HG03196 (cell line): Measurements from ENCODE around the gene BTNL3.

Experiments used
- ATAC-seq: cut with Tn5 transposase; IDR thresholded peaks from one replicate; pipeline ENCODE4 v1.9.1; 2021; ENCODE audit not compliant: unreplicated experiment

Gene BTNL3

GRCh38 chr5:181020688-181021087, 32.0 kb downstream of the BTNL3 start:
- no peak for ATAC-seq

DNA sequence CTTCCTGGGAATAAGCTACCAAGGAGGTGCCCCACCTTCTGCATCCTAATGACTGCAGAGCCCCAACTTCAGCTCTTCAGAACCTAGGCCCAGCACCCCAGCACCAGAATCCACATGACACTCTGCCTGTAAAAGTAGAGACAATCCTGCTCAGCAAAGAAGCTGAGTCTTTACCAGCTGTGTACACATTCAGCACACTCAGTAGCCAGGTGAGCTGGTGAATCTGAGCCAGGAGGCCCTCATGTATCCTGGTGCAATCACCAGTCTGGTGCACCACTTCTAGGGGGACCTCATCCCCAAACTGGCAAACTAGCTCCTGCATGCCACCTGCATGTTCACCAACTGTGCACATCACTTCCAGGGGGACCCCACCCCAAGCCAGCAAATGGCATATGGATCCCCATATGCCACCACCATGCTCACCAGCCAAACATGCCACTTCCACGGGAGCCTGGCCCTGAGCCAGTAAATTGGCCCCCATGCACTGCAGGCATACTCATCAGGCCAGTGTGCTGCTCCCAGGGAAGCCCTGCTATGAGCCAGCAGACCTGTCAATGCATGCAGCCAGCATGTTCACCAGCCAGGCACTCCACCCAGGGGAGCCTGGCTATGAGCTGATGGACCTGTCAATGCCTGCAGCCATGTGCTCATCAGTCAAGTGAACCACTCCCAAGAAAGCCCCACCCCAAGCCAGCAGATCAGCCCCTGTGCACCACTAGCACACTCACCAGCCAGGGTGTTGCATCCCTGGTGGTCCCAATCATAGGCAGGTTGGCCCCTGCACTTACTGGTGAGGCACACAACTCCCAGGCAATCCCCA, 35.8 kb downstream of the BTNL3 start:
- no peak for ATAC-seq

DNA sequence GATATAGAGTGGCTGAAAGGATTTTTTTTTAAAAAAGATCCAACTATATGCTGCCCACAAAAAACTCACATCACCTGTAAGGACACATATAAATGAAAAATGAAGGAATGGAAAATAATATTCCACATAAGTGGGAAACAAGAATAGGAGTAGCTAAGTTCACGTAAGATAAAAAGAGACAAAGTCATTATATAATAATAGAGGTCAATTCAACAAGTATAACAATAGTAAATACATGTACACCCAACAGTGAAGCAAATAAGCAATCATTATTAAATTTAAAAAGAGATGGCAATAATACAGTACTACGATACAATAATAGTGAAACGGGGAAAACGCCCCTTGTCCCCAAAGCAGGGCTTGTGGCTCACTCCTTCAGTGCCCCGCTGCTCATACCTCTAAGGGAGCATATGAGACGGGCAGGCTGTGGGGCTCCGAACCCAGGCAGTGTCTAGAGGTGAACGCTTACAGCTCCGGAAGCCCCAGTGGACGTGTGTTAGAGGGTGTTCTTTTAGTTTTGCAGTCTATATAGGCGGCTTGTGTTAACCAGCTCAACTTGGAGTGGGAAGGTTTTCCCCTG, 38.9 kb downstream of the BTNL3 start:
- ATAC-seq = no peak

GRCh38 chr5:181028032-181028819, 39.6 kb downstream of the BTNL3 start:
- ATAC-seq = no peak

DNA sequence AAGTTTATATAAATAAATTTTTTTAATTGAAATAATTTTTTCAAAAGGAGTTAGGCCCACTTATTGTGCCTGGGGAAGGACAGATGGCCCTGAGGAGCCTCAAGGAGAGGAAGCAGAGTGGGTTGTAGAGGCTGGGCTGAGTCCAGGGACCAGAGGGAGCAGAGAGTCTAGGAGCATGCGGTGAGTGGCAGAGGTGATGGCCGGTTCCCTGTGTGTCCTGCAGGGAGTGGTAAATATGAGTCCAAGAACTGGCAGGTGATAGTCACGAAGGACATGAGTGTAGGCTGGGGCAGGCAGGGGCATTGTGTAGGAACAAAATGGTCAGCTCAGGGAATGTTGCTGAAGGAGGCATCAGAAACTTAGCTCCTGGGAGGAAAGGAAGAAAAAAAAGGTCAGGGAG, 43.1 kb downstream of the BTNL3 start:
- ATAC-seq = no peak

DNA sequence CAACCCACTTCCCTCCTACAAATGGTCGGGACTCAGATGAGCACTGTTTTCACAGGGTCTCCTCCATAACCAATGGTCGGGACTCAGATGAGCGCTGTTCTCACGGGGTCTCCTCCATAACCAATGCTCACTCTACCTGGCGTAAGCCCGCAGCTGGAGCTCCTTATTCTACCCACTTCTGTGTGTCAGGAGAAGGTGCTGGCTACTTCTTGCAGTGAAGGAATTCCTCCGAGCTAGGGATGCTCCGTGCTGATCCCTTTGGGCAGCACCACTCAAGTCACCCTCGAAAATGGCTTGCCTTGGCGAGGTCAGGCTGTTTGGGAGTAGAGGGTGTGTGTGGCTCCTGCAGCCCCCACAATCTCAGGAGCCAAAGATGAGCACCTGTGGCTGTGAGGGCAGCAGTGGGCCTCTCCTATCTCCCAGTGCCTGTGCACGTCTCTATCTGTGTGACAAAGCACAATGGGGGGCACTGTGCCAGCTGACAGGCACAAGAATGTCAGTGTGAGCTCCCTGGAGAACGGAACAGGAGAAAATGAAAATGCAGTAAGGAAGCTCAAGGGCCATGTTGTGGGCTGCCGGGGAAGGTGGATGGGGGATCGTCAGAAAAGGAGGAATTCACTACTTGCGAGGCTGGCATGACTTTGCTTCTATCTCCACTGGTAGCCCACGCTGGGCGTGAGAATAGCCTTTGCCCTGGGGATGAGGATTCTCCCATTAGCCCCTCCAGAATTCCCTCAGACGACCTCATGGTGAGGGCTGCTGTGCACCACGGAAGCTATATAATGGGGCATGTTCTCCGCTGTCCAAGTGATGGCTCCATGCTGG, 47.6 kb downstream of the BTNL3 start:
- no peak for ATAC-seq

DNA sequence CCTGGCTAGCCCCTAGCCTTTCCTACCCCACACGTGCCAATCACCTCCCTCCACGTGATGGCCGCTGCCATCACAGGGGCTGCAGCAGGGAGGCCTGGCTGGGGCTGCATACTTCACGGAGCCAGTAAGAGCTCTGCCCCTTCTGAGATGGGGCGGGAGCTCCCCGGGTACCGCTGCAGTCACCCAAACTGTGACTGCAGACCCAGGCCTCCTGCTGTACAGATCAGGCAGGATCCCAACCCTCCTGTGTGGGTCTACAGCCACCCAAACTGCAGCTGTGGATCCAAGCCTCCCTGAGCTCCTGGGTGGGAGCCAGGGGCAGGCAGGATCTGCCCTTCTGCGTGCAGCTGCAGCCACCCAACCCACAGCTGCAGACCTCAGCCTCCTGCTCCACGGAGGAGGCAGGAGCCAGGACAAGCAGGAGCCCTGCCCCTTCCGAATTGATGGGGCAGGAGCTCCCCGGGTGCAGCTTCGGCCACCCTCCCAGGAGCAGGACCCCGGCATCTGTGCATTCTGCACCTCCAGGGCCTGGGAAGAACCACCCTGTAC, 48.2 kb downstream of the BTNL3 start:
- no peak for ATAC-seq

DNA sequence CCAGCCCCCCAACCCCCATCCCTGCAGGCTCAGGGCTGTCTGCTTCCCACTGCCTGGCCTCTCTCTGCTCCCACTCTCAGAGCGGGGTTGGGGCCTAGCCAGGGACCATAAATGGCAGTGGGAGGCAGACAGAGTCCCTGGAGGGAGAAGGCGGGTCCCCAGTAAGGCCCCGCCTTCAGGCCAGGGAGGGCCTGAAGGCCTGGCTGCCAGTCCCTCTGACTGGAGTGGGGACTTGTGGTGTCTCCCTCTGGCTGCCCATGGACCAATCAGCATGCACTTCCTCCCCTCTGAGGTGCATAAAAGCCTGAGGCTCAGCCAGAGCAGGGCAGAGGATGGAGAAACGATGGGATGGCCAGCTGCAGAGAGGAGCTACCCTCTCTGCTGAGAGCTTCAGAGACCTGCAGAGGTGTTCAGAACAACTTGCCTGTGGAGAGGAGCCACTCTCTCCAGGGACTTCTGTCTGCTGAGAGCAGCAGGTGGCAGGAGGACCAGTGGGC, 48.8 kb downstream of the BTNL3 start:
- no peak for ATAC-seq

DNA sequence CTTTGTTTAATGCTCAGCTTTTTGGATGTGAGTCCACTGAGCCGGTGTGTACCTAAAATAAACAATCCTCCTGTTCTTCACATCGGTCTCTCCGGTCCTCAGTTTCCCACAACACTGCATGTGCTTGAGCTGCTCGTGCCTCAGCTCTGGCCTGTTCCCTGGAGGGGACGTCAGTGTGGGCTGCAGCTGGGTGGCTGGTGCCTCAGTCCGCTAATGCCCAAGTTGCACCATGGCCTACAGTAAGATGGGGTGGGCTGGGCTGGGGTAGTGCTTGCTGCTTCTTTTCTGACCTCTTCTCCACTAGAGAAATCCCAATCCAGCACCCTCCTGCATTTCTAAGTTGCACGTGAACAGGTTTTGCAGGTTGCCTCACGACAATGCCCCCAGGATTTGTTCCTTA, 50.8 kb downstream of the BTNL3 start:
- no peak for ATAC-seq

DNA sequence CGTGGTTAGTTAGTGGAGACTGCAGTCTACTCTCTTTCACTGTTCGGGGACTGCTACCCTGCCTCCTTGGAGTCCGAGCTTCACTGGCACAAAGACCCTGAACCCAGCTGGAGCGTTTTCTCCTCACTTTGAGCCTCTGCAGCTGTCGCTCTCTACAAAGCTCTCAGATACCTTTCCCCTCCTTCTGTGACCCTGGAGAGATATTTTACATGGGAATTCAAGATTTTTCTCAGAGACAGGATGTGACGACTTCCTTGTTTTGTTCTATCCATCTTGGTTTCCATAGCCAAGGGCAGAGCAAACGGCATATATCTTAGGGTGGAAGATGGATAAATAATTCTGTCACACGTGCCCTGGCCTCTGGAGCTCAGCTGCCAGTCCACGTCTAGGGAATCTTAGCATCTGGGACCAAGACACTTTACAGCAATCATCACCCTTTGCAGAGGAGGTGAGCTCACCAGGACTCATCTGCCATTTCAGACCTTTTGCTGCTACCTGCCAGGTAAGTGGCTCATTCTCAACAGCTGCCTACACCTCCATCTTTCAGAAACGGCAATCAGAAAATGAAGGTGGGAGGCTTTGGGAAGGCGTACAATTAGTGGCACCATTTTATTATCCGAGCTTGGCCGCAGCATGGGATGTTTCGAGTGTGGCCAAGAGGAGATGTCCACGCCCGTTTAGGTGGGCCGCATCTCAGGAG, 51.4 kb downstream of the BTNL3 start, which contains the start of gene BTNL9:
TSS of gene BTNL9 (plus strand) at position 336 of the 700 bp plus-strand sequence. CDS start 5,224 bp downstream, outside the sequence.
- ATAC-seq = no peak

GRCh38 chr5:181040631-181040945, 51.9 kb downstream of the BTNL3 start:
- no peak for ATAC-seq

DNA sequence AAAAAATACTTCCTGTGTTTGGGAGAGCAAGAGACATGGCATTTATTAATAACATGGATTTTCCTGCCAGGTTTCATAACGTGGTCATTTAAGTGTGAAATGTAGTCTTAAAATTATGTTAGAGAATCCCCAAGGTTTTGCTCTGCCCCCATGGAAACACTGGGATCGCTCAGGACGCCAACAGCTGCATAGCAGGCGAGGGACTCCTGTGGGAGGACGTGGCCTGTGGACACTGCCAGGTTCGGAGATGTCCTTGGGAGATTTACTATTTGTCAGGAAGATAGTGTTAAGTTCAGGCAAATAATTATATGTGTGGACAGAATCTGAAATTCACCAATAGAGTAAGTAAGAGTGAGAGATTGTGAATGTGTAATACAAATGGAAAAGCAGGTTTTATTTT, 52.4 kb downstream of the BTNL3 start:
- ATAC-seq = no peak

- no peak for ATAC-seq
Observed at GRCh38 chr5:181042036-181042713, 53.5 kb downstream of the BTNL3 start.

DNA sequence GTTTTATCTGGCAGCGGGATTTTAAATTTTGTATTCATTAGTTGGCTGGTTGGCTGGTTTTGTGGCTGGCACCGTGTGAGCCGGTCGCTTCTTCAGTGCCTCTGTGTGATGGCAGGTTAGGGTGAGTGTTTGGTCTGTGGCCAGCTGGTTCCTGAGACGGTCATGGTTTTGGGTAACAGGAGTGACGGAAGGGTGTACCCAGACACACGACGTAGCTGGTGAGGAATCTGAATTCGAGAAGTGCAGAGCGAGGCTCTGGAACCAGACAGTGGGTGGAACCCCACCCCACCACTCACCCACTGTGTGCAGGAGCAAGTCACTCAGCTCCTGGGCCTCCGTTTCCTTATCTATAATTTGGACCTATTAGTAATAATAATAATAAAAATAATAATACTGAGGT, 54.1 kb downstream of the BTNL3 start:
- no peak for ATAC-seq

DNA sequence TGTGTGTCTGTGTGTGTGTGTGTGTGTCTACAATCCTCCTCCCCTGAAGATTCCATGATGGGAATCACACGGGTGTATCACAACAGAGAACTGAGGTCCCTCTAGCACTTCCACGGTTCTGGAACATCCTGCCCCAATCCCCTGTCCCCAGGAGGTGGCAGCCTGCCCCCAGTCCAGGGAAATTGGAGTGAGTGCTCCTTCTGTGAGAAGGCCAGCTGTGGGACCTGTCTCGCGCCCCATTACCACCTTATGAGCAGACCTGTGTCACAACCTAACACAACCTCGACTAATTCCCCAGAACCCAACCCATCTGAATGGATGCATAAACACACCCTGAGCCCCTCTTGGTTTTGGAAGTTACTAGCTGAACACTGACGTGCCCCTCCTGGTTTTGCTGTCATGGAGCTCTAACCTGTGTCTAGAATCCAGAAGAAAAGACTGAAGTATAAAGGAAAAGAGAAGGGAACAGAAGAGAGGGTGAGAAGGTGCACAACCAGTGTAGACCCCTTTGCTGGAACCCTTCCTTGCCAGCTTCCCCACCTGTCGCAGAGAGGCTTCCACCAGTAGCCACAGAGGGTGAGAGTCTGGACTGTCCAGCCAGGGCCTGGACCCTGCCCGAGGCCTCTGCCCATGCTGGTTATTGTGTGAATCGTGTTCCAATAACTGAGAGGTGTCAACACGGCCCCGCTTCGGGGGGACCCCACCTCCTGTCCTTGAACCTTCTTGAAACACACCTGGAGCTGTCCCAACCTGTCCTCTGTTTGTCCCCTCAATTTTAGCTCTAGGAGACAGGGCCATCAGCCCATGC, 54.8 kb downstream of the BTNL3 start:
- ATAC-seq = no peak

DNA sequence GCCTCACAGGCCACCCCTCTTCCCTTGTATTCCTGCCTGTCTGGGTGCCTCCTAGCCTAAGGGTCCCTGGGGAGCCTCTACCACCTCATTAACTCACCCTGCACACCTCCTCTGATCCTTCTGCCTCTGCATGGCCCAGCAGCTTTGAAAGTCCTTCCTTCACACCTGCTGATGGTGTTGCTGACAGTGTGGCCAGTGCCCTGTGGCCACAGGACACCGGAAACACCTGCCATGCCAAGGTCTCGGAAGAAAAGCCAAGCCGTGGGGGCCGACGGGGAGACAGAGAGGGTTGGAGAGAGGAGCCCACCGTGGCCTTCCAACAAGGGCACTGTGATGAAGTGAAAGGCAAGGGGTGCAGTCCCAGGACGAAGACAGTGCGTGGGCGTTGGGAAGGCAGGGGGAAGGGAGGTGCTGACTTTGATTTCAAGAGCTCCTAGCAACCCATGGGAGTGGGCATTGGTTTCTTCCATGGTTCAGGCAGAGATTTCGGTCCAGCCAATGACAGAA, 55.5 kb downstream of the BTNL3 start:
- no peak for ATAC-seq

- ATAC-seq = no peak
Observed at GRCh38 chr5:181044662-181045305, 56.1 kb downstream of the BTNL3 start.

DNA sequence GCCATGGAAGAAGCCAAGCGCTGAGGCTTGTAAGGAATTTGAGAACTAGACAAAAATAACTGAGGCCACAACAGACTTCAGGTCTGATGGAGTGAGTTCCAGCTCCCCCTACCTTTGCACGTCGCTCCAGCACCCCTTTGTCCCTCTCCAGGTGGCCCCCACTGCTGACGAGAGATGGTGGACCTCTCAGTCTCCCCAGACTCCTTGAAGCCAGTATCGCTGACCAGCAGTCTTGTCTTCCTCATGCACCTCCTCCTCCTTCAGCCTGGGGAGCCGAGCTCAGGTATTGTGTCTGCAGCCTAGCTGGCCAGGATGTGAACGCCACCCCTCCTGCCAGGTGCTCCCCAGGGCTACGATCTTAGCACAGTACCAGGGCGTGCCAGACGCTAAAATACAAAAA, 56.7 kb downstream of the BTNL3 start:
- no peak for ATAC-seq
